ENCODE results near the gene COL23A1. TPM values are rescaled to one million over a fixed set of nuclear protein-coding genes. Genes with fewer than 3 reads are reported as not detected.
A peak's percentile ranks its signal among the peaks of the same experiment; 100 is the strongest.
"Not testable (repeated sequence)": the region's sequence is repeated elsewhere in the genome, so short reads cannot be mapped to it uniquely, and the experiment has no call there.

Gene COL23A1
- total RNA-seq, 1 donor from 2014 or later: 16.5 TPM

GRCh38 chr5:178229861-178230260 lies 360.3 kb downstream of the COL23A1 start:
- no peak for DNase-seq (ENCODE audit: low spot score)
- intact Hi-C loops (cut with DNase I): no loop called here

- DNase-seq (ENCODE audit: low spot score); intact Hi-C loops (cut with DNase I): not testable (repeated sequence)
Observed at GRCh38 chr5:178229111-178229510, 361.1 kb downstream of the COL23A1 start.

GRCh38 chr5:178228609-178229008 lies 361.6 kb downstream of the COL23A1 start:
- DNase-seq (ENCODE audit: low spot score): no peak
- intact Hi-C loops (cut with DNase I): no loop called here

GRCh38 chr5:178227929-178228328 lies 362.3 kb downstream of the COL23A1 start:
- DNase-seq (ENCODE audit: low spot score): no peak

GRCh38 chr5:178227138-178227659 lies 363.0 kb downstream of the COL23A1 start:
- intact Hi-C loops (cut with DNase I): no loop called here
- DNase-seq (ENCODE audit: low spot score): no peak

More at GRCh38 chr5:178227929-178228328, 362.3 kb downstream of the COL23A1 start:
- intact Hi-C loops (cut with DNase I): no loop called here

- intact Hi-C loops (cut with DNase I): no loop called here
- DNase-seq (ENCODE audit: low spot score): no peak
Observed at GRCh38 chr5:178225174-178225573, 365.0 kb downstream of the COL23A1 start.

GRCh38 chr5:178224403-178224802 lies 365.8 kb downstream of the COL23A1 start:
- no peak for DNase-seq (ENCODE audit: low spot score)

GRCh38 chr5:178223828-178224335 lies 366.3 kb downstream of the COL23A1 start:
- no peak for DNase-seq (ENCODE audit: low spot score)
- intact Hi-C loops (cut with DNase I): no loop called here

More at GRCh38 chr5:178224403-178224802, 365.8 kb downstream of the COL23A1 start:
- intact Hi-C loops (cut with DNase I): no loop called here

GRCh38 chr5:178223196-178223773 lies 366.9 kb downstream of the COL23A1 start:
- DNase-seq (ENCODE audit: low spot score): no peak
- intact Hi-C loops (cut with DNase I): no loop called here

- no peak for DNase-seq (ENCODE audit: low spot score)
- intact Hi-C loops (cut with DNase I): no loop called here
Observed at GRCh38 chr5:178222292-178222691, 367.9 kb downstream of the COL23A1 start.

- no peak for DNase-seq (ENCODE audit: low spot score)
- intact Hi-C loops (cut with DNase I): no loop called here
Observed at GRCh38 chr5:178221853-178222252, 368.3 kb downstream of the COL23A1 start.

GRCh38 chr5:178221282-178221681 lies 368.9 kb downstream of the COL23A1 start:
- no peak for DNase-seq (ENCODE audit: low spot score)
- intact Hi-C loops (cut with DNase I): no loop called here

GRCh38 chr5:178218827-178219226 lies 371.4 kb downstream of the COL23A1 start:
- no peak for DNase-seq (ENCODE audit: low spot score)

GRCh38 chr5:178218237-178218776 lies 371.9 kb downstream of the COL23A1 start:
- DNase-seq (ENCODE audit: low spot score): no peak
- intact Hi-C loops (cut with DNase I): no loop called here

More at GRCh38 chr5:178218827-178219226, 371.4 kb downstream of the COL23A1 start:
- intact Hi-C loops (cut with DNase I): no loop called here

GRCh38 chr5:178216779-178217178 lies 373.4 kb downstream of the COL23A1 start:
- intact Hi-C loops (cut with DNase I): no loop called here
- no peak for DNase-seq (ENCODE audit: low spot score)

- intact Hi-C loops (cut with DNase I): no loop called here
- no peak for DNase-seq (ENCODE audit: low spot score)
Observed at GRCh38 chr5:178216088-178216534, 374.1 kb downstream of the COL23A1 start.

GRCh38 chr5:178215280-178216002 lies 374.8 kb downstream of the COL23A1 start:
- intact Hi-C loops (cut with DNase I): no loop called here
- DNase-seq (ENCODE audit: low spot score): peak; percentile 74

GRCh38 chr5:178214160-178214803 lies 375.9 kb downstream of the COL23A1 start:
- intact Hi-C loops (cut with DNase I): no loop called here
- peak; percentile 60 for DNase-seq (ENCODE audit: low spot score)

- peak; percentile 46 for DNase-seq (ENCODE audit: low spot score)
- intact Hi-C loops (cut with DNase I): no loop called here
Observed at GRCh38 chr5:178213748-178214151, 376.4 kb downstream of the COL23A1 start.

GRCh38 chr5:178213003-178213461 lies 377.2 kb downstream of the COL23A1 start:
- DNase-seq (ENCODE audit: low spot score): peak; percentile 55
- intact Hi-C loops (cut with DNase I): no loop called here
